ENCODE results near the gene CHAD.
"Not testable (repeated sequence)": the region's sequence is repeated elsewhere in the genome, so short reads cannot be mapped to it uniquely, and the experiment has no call there.

CHAD gene

DNA sequence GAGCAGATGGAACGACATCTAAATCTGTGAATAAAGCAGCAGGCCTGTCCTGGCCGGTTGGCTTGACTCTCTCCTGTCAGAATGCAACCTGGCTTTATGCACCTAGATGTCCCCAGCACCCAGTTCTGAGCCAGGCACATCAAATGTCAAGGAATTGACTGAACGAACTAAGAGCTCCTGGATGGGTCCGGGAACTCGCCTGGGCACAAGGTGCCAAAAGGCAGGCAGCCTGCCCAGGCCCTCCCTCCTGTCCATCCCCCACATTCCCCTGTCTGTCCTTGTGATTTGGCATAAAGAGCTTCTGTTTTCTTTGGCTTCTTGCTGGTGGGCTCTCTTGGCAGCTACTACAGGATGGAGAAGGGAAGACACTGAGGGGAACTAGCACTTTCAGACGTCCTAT, 5.8 kb upstream of the CHAD start:
- TF ChIP-seq CTCF (IDR thresholded peaks at IDR 0.05; ENCODE audit: insufficient read depth, low read depth, low read length, missing control alignments) = no peak
- no peak overlapping the region for H3K4me3 ChIP-seq (ENCODE audit: low read length)

GRCh38 chr17:50473901-50474300, 5.2 kb upstream of the CHAD start:
- no peak for TF ChIP-seq CTCF (IDR thresholded peaks at IDR 0.05; ENCODE audit: insufficient read depth, low read depth, low read length, missing control alignments)
- no peak overlapping the region for H3K4me3 ChIP-seq (ENCODE audit: low read length)
- no peak for DNase-seq (ENCODE audit: low read depth)

More for the DNA sequence above, 5.8 kb upstream of the CHAD start:
- DNase-seq (ENCODE audit: low read depth) = no peak

DNA sequence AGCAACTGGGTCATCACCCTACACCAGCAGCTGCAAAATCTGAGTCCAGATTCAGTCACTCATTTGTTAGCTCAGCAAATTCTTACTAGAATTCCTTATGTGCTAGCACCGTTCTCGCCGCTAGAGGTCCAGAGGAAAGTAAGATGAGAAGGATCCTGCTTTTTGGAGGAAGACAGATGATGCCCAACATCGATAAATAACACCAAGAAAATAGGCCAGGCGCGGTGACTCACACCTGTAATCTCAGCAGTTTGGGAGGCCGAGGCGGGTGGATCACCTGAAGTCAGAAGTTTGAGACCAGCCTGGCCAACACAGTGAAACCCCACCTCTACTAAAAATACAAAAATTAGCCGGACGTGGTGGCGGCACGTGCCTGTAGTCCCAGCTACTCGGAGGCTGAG, 4.1 kb upstream of the CHAD start:
- peak; percentile 17 for TF ChIP-seq CTCF (IDR thresholded peaks at IDR 0.05; ENCODE audit: insufficient read depth, low read depth, low read length, missing control alignments)
- not testable (repeated sequence) for DNase-seq (ENCODE audit: low read depth)

GRCh38 chr17:50472286-50472685, 3.6 kb upstream of the CHAD start:
- no peak for TF ChIP-seq CTCF (IDR thresholded peaks at IDR 0.05; ENCODE audit: insufficient read depth, low read depth, low read length, missing control alignments)
- no peak overlapping the region for H3K4me3 ChIP-seq (ENCODE audit: low read length)
- DNase-seq (ENCODE audit: low read depth) = no peak

More for the DNA sequence above, 4.1 kb upstream of the CHAD start:
- H3K4me3 ChIP-seq (ENCODE audit: low read length) = not testable (repeated sequence)

- no peak for DNase-seq (ENCODE audit: low read depth)
- no peak for TF ChIP-seq CTCF (IDR thresholded peaks at IDR 0.05; ENCODE audit: insufficient read depth, low read depth, low read length, missing control alignments)
- H3K4me3 ChIP-seq (ENCODE audit: low read length) = no peak overlapping the region
Observed at GRCh38 chr17:50471009-50471905, 2.6 kb upstream of the CHAD start.

- no peak for DNase-seq (ENCODE audit: low read depth)
- TF ChIP-seq CTCF (IDR thresholded peaks at IDR 0.05; ENCODE audit: insufficient read depth, low read depth, low read length, missing control alignments) = no peak
- H3K4me3 ChIP-seq (ENCODE audit: low read length) = no peak overlapping the region
Observed at GRCh38 chr17:50470426-50470825, 1.7 kb upstream of the CHAD start.

Data from epithelial cell of esophagus (primary cell).